GM13977 (cell line): ENCODE results near the gene RUVBL2.

Experiments used
- DNase-seq: peaks from one replicate; pipeline ENCODE4 v3.0.0; 2012; ENCODE audit warnings: low spot score
- in situ Hi-C: fragments of 300-500 bp; cut with MboI; formaldehyde crosslinking; loops from one replicate; pipeline ENCODE4 v1.12.0; 2022; ENCODE audit warnings: low sequenced_read_pairs, low pct_unique_long_range_greater_than_20kb, mixed read lengths, inconsistent platforms; ENCODE audit not compliant: unreplicated experiment
- TF ChIP-seq, protein P1 (sequence below): IDR thresholded peaks from 2 replicates; pipeline ENCODE4 v1.5.1; 2012; ENCODE audit warnings: mild to moderate bottlenecking, control low read depth; ENCODE audit not compliant: insufficient read depth; ENCODE audit errors: extremely low read depth, missing control alignments

RUVBL2 gene

DNA sequence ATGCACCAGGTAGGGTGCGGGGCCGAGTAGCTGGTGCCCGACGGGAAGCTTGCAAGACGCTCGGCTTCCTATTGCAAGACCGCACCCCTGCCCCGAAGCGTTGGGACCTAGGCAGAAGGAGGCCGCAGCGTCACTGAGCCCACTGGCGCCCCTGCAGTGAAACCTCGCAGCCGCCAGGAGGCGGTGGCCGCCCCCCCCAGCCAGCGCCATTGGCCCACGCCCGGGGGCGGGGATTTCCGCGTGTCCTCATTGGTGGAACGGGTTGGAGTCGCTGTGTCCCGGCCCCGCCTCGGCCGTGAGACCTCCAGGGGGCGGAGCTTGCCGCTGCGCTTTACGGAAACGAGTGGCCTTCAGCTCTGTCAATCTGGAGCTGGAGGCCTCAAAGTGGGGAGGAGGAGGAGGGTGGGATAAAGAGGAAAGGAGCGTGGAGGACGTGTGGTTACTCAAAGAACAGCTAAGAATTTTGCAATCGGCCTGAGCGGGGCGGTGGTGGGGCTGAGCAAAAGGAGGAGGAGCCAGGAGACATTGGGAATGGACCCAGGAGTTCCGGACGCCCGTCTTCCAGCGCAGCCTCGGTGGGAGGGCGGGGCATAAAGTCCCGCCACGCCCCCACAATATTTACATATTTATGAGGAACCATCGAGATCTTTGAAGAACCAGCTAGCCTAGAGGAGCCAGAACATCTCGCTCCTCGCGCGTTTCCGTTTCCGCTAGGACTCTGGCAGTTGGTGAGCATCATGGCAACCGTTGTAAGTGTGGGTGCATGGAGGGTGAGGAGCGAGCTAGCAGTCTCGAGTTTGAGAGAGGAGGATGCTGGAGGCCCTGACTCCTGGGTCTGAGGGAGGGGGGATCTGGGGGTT lies at the start of gene RUVBL2, which contains the start of gene GYS1:
Gene RUVBL2 (plus strand): TSS at position 713 of the 860 bp plus-strand sequence. CDS start 25 bp downstream, at position 738.
Gene GYS1 (minus strand): TSS at position 135 of the 860 bp plus-strand sequence. CDS start 197 bp downstream, outside the sequence.
- in situ Hi-C loops: no loop called here
- TF ChIP-seq, protein P1, sequence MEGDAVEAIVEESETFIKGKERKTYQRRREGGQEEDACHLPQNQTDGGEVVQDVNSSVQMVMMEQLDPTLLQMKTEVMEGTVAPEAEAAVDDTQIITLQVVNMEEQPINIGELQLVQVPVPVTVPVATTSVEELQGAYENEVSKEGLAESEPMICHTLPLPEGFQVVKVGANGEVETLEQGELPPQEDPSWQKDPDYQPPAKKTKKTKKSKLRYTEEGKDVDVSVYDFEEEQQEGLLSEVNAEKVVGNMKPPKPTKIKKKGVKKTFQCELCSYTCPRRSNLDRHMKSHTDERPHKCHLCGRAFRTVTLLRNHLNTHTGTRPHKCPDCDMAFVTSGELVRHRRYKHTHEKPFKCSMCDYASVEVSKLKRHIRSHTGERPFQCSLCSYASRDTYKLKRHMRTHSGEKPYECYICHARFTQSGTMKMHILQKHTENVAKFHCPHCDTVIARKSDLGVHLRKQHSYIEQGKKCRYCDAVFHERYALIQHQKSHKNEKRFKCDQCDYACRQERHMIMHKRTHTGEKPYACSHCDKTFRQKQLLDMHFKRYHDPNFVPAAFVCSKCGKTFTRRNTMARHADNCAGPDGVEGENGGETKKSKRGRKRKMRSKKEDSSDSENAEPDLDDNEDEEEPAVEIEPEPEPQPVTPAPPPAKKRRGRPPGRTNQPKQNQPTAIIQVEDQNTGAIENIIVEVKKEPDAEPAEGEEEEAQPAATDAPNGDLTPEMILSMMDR: peak; percentile 92
- peak; percentile 99 for DNase-seq

DNA sequence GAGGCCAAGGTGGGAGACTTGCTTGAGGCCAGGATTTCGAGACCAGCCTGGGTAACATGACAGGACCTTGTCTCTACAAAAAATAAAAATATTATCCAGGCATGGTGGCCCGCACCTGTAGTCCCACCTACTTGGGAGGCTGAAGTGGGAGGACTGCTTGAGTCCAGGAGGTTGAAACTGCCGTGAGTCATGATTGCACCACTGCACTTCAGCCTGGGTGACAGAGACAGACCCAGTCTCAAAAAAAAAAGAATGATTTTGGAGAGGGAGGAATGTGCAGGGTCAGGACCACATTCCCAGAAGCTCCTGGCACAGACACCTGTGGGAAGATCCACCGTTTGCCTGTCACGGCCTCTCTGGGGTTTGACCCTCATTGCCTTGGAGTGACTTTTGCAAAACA lies 48.3 kb upstream of the RUVBL2 start:
- in situ Hi-C loops: no loop called here
- no peak for DNase-seq
- TF ChIP-seq, protein P1: no peak

DNA sequence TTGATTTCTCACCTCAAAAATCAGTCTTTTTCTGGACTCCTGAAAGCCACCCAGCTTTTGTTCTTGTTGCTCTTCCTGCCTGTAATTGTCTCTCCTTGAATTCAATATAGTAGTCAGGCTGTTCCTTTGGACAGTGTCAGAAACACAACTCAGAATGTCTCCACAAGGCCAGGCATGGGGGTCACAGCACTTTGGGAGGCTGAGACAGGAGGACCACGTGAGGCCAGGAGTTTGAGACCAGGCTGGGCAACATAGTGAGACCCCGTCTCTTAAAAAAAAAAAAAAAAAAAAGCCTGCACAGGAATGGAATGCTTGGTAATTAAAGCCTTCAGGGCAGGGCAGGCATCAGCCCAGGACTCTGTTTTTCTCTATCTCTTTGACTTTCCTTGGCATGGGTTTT lies 47.9 kb upstream of the RUVBL2 start:
- in situ Hi-C loops: no loop called here
- DNase-seq: no peak
- TF ChIP-seq, protein P1: no peak

DNA sequence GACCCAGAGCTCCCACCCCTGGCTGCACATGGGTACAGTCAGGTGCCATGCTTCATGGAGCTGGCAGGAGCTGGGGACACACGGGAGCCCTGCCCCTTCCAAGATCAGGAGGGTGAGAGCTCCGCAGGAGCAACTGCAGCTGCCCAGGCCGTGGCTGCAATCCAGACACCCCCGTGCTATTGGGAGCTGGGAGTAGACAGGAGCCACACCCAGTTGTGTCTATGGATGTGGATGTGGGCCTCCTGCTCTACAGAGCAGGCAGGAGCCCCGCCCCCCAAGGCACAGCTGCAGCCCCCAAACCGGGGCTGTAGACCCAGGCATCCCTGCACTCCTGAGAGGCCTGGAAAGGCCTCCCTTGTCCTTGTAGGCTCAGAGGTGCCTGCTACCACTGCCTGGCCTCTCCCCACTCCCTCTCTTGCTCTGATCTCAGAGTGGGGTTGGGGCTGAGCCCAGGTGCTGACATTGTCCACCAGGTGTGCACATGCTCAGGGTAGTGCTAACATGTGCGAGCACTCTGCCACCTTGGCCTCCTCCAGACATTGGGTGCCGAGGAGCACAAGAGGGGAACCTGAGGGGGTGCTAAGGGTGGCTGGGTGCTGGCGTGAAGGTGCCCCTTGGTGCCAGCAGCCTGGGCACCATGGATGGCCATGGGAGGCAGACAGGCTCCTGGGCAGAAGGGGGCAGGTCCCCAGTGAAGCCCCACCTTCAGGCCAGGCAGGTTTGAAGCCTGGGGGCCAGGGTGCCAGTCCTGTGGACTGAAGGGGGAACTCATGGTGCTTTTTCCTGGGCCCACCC lies 47.0 kb upstream of the RUVBL2 start:
- TF ChIP-seq, protein P1: no peak
- in situ Hi-C loops: no loop called here
- no peak for DNase-seq

DNA sequence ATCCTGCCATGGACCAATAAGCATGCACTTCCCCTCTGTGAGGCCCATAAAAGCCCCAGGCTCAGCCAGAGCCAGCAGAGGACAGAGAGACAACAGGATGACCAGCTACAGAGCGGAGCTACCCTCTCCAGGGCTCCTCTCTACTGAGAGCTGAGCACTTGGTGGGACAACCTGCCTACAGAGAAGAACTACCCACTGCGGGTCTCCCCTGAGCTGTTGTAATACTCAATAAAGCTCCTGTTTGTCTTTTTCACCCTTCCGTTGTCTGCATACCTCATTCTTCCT lies 46.5 kb upstream of the RUVBL2 start:
- TF ChIP-seq, protein P1: no peak
- no peak for DNase-seq
- in situ Hi-C loops: no loop called here

DNA sequence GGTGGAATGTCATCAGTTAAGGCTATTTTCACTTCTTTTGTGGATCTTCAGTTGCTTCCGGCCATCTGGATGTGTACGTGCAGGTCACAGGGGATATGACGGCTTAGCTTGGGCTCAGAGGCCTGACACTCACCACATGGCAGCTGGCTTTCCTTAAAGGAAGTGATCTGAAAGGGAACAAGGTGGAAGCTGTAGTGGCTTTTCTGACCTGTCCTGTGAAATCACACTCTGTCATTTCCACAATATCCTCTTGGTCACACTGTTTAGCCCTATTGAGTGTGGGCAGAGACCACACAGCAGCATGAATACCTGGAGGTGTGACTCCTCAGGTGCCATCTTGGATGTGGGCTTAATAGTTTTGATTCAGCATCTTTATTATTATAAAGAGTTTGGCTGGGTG lies 43.5 kb upstream of the RUVBL2 start:
- in situ Hi-C loops: loop anchor here (25.0 kb wide), 2 partner anchors 88 to 313 kb away; partner anchors contain the start of genes CA11, DBP, PLEKHA4 and PPP1R15A
- TF ChIP-seq, protein P1: no peak
- no peak for DNase-seq
